SH-SY5Y (cell line): ENCODE data around the gene ELOVL3.

Experiments
- GATA2 ChIP-seq: IDR thresholded peaks from 2 replicates; pipeline ENCODE4 v1.6.1; 2011; ENCODE audit warnings: mild to moderate bottlenecking, low read depth, low read length
- GATA3 ChIP-seq: IDR thresholded peaks from 2 replicates; pipeline ENCODE4 v1.6.1; 2011; ENCODE audit warnings: low read depth, mild to moderate bottlenecking, low read length, moderate library complexity

DNA sequence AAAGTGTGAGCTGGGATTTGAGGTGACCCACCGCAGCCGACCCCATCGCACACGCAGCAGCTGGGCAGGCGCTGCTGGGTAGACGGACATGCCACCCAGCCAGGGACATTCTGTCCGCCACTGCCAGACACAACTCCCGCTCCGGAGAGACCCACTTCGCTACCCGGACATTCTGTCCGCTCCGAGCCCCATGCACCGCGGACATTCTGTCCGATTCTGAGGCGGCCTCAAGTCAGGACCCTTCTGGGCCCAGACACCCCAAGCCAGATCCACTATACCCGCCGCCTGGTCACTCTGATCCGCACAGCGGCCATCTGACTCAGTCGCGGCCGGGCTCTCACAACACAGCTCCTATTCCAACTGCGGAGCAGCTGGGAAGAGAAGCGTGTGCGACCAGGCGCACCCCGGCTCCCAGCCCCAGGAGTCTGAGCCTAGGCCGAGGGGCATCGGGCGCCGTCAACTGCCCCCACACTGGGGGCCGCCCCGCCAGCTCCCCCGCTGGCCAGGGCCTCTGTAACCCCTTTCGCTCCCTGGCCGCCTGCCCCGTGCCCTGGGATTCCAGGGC, 14.4 kb downstream of the ELOVL3 start:
- TF ChIP-seq GATA3 = no peak
- TF ChIP-seq GATA2 = no peak
